Germinal center (tissue), 1 donor: ENCODE measurements around the gene TBX15.
A peak's percentile ranks its signal among the peaks of the same experiment; 100 is the strongest.

Source experiments
- DNase-seq: peaks from one replicate; pipeline ENCODE4 v3.0.0; 2012; ENCODE audit warnings: mixed read lengths, low spot score

The TBX15 gene

GRCh38 chr1:118984722-118985639 is 3.2 kb downstream of the TBX15 start:
- no peak for DNase-seq

- DNase-seq, result no peak
Observed at GRCh38 chr1:118984086-118984721, 3.9 kb downstream of the TBX15 start.

GRCh38 chr1:118983558-118984041 is 4.5 kb downstream of the TBX15 start:
- no peak for DNase-seq

- DNase-seq, result no peak
Observed at GRCh38 chr1:118982821-118983557, 5.2 kb downstream of the TBX15 start.

- DNase-seq, result no peak
Observed at GRCh38 chr1:118982266-118982665, 5.9 kb downstream of the TBX15 start.

GRCh38 chr1:118981436-118981835 is 6.7 kb downstream of the TBX15 start:
- no peak for DNase-seq

GRCh38 chr1:118979754-118980575 is 8.2 kb downstream of the TBX15 start:
- DNase-seq, result no peak

GRCh38 chr1:118978914-118979701 is 9.0 kb downstream of the TBX15 start:
- no peak for DNase-seq

- DNase-seq, result no peak
Observed at GRCh38 chr1:118977600-118977999, 10.5 kb downstream of the TBX15 start.

- no peak for DNase-seq
Observed at GRCh38 chr1:118974661-118975060, 13.5 kb downstream of the TBX15 start.

GRCh38 chr1:118973531-118974137 is 14.5 kb downstream of the TBX15 start:
- no peak for DNase-seq

GRCh38 chr1:118973032-118973431 is 15.1 kb downstream of the TBX15 start:
- no peak for DNase-seq

GRCh38 chr1:118970451-118970850 is 17.7 kb downstream of the TBX15 start:
- DNase-seq, result no peak

GRCh38 chr1:118963456-118964430 is 24.4 kb downstream of the TBX15 start:
- no peak for DNase-seq

- DNase-seq, result no peak
Observed at GRCh38 chr1:118963138-118963455, 25.0 kb downstream of the TBX15 start.

- DNase-seq, result no peak
Observed at GRCh38 chr1:118961156-118961555, 27.0 kb downstream of the TBX15 start.

GRCh38 chr1:118960567-118961136 is 27.5 kb downstream of the TBX15 start:
- DNase-seq, result no peak

- peak; percentile 53 for DNase-seq
Observed at GRCh38 chr1:118960026-118960561, 28.0 kb downstream of the TBX15 start.
